ENCODE measurements around the gene SASH1.

Gene SASH1

GRCh38 chr6:148559848-148560433 is 217.3 kb downstream of the SASH1 start:
- Histone ChIP-seq H2AFZ (ENCODE audit: low read depth, low read length) (no peak overlapping the region), H3K9me3 (ENCODE audit: insufficient read depth, low read length, severe bottlenecking) (no peaks in the 10 kb centered on the region), H3K4me1 (ENCODE audit: insufficient read depth, low read length) (peaks cover 17% of the 10 kb centered on the region), H3K27ac (ENCODE audit: low read length) (no peak overlapping the region), H3K27me3 (ENCODE audit: insufficient read depth, low read length, poor library complexity) (no peaks in the 10 kb centered on the region), H3K36me3 (ENCODE audit: insufficient read depth, low read length) (no peaks in the 10 kb centered on the region), H3K79me2 (ENCODE audit: insufficient read depth, low read length) (no peaks in the 10 kb centered on the region), H3K4me3 (ENCODE audit: low read depth in 1 of 2, low read length in 2 of 2) (no peak overlapping the region), H3K9ac (ENCODE audit: low read depth, low read length) (no peak overlapping the region), H3K4me2 (ENCODE audit: insufficient read depth, low read length) (no peak overlapping the region), H4K20me1 (ENCODE audit: insufficient read depth, low read length) (no peaks in the 10 kb centered on the region; the same call in 1 of the 2 replicates)
- DNase-seq, result peak; percentile 59
- ATAC-seq (ENCODE audit: insufficient read depth, low read depth), result peak; percentile 67
- TF ChIP-seq EZH2 (IDR thresholded peaks at IDR 0.05; ENCODE audit: borderline replicate concordance, low read depth, low read length, severe bottlenecking) (no peak), CTCF (IDR thresholded peaks at IDR 0.05; ENCODE audit: borderline replicate concordance, extremely low read depth, low read length, poor library complexity, severe bottlenecking) (peak; percentile 82)

GRCh38 chr6:148561629-148562028 is 219.0 kb downstream of the SASH1 start:
- TF ChIP-seq EZH2 (IDR thresholded peaks at IDR 0.05; ENCODE audit: borderline replicate concordance, low read depth, low read length, severe bottlenecking), result no peak
- no peak for TF ChIP-seq CTCF (IDR thresholded peaks at IDR 0.05; ENCODE audit: borderline replicate concordance, extremely low read depth, low read length, poor library complexity, severe bottlenecking)
- ATAC-seq (ENCODE audit: insufficient read depth, low read depth) (no peak), DNase-seq (no peak)
- Histone ChIP-seq H3K27me3 (ENCODE audit: insufficient read depth, low read length, poor library complexity) (peaks cover 5% of the 10 kb centered on the region), H3K4me1 (ENCODE audit: insufficient read depth, low read length) (peaks cover 17% of the 10 kb centered on the region), H3K36me3 (ENCODE audit: insufficient read depth, low read length) (no peaks in the 10 kb centered on the region), H3K79me2 (ENCODE audit: insufficient read depth, low read length) (no peaks in the 10 kb centered on the region), H3K4me3 (ENCODE audit: low read depth in 1 of 2, low read length in 2 of 2) (no peak overlapping the region), H2AFZ (ENCODE audit: low read depth, low read length) (no peak overlapping the region), H3K9me3 (ENCODE audit: insufficient read depth, low read length, severe bottlenecking) (no peaks in the 10 kb centered on the region), H3K4me2 (ENCODE audit: insufficient read depth, low read length) (no peak overlapping the region), H4K20me1 (ENCODE audit: insufficient read depth, low read length) (no peaks in the 10 kb centered on the region; the same call in 1 of the 2 replicates), H3K9ac (ENCODE audit: low read depth, low read length) (no peak overlapping the region), H3K27ac (ENCODE audit: low read length) (no peak overlapping the region)

- peaks cover 5% of the 10 kb centered on the region for H3K27me3 ChIP-seq (ENCODE audit: insufficient read depth, low read length, poor library complexity)
- ATAC-seq (ENCODE audit: insufficient read depth, low read depth) (no peak), DNase-seq (no peak)
- H3K27ac ChIP-seq (ENCODE audit: low read length), result no peak overlapping the region
- TF ChIP-seq EZH2 (IDR thresholded peaks at IDR 0.05; ENCODE audit: borderline replicate concordance, low read depth, low read length, severe bottlenecking) (no peak), CTCF (IDR thresholded peaks at IDR 0.05; ENCODE audit: borderline replicate concordance, extremely low read depth, low read length, poor library complexity, severe bottlenecking) (no peak)
- H3K4me3 ChIP-seq (ENCODE audit: low read depth in 1 of 2, low read length in 2 of 2), result no peak overlapping the region
- H3K4me2 ChIP-seq (ENCODE audit: insufficient read depth, low read length), result no peak overlapping the region
- no peaks in the 10 kb centered on the region for H3K79me2 ChIP-seq (ENCODE audit: insufficient read depth, low read length)
- no peak overlapping the region for H2AFZ ChIP-seq (ENCODE audit: low read depth, low read length)
- H3K4me1 ChIP-seq (ENCODE audit: insufficient read depth, low read length), result peaks cover 7% of the 10 kb centered on the region
- H3K9ac ChIP-seq (ENCODE audit: low read depth, low read length), result no peak overlapping the region
- H3K36me3 ChIP-seq (ENCODE audit: insufficient read depth, low read length), result no peaks in the 10 kb centered on the region
- H3K9me3 ChIP-seq (ENCODE audit: insufficient read depth, low read length, severe bottlenecking), result no peaks in the 10 kb centered on the region
- no peaks in the 10 kb centered on the region; the same call in 1 of the 2 replicates for H4K20me1 ChIP-seq (ENCODE audit: insufficient read depth, low read length)
Measured at GRCh38 chr6:148563066-148563465, 220.4 kb downstream of the SASH1 start.
